Right hindlimb (tissue), 1 donor: ENCODE measurements around the gene AGFG1.
"Not testable (repeated sequence)": the region's sequence is repeated elsewhere in the genome, so short reads cannot be mapped to it uniquely, and the experiment has no call there.

ENCODE experiments used
- DNase-seq: peaks from one replicate; pipeline ENCODE4 v3.0.0-alpha.2; 2018

AGFG1 gene

DNA sequence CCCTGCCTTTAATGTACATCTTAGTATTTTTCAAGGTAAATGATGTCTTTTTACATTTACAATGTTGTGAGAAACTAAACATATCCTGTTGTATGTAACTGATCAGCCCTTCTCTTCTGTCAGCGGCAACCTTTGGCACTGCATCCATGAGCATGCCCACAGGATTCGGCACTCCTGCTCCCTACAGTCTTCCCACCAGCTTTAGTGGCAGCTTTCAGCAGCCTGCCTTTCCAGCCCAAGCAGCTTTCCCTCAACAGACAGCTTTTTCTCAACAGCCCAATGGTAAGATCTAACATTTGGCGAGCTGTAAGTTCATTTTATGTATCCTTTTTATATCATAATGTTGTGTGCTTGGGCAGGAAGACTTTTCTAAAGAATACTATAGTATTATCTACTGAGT is 79.9 kb downstream of the AGFG1 start:
- DNase-seq, result no peak

DNA sequence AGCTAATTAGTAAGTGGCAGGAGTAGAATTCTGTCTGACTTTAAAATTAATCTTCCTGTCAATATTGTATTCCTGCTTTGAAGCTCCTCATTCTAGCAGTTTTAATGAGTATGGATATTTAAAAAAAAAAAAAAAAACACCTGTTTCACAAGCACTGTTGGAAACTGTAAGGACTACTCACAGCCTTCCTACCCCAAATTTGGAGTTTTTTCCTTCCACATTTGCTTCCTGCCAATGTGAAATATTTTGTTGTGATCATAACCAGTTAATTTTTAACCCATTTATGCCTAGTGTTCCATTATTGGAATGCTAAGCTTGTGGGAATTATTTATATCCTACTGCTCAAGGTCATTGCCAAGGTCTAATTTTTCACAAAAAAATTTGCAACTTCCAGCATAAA is 90.6 kb downstream of the AGFG1 start:
- DNase-seq, result no peak

DNA sequence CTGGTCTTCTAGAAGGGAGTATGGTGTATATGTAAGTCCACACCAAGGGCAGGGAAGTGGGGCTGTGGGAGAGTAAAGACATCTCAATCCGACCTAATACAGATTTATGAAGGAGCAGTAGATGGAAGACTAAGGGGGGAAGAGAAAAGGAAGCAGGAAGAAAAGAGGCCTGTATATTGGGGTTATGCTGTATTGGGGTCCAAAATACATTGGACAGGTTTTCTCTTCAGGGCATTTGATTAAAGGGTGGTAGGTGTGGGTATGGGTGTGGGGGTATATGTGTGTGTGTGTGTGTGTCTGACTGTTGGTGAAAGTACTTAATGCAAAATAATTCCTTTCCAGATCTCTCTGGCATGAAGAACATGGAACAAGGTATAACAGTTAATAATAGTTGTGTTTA is 93.1 kb downstream of the AGFG1 start:
- DNase-seq, result no peak

DNA sequence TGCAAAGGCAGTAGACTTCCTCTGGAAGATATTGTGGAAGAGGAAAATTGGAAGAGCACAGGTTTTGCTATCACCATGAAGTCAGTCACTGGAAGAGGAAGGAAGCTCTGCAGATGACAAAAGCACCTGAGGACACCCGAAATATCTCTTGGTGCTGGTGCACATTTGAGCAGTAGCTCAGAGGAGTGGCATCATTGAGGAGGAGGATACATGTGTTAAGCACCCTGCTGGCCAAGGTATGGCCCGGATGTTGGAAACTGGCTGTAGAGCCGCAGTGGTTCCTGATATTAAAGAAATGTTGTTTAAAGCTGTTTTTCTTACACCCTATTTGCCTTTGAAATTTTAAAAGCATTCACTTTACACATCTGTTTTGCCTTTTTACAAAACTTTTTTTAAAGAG is 94.1 kb downstream of the AGFG1 start:
- no peak for DNase-seq

DNA sequence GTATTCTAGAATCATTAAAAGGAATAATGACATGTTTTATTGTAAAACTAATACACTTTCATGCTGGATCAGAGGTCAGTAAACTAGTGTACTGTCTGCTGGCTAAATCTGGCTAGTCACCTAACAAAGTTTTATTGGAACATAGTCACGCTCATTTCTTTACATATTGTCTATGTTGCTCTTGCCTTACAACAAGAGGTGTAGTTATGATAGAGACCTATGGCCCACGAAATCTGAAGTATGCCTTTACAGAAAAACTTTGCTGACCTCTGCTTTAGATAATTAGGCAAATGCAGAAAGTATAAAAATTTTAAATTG is 96.9 kb downstream of the AGFG1 start:
- DNase-seq, result no peak

DNA sequence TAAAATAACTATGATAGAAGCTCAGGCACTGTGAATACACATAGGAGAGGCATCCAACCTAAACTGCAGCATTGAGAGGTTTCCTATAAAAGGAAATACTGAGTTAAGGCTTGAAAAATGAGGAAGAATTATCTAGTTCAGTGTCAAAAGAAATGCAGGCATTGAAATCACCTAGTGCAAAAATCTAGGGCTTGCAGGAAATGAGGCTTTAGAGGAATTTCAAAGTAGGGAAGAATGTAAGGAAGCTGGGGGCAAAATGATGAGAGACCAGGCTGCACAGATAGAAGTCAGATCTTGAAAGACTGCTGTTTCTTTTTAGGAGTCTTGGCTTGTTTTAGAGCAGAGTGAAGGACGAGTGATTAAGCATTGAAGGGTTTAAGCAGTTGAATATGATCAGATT is 98.7 kb downstream of the AGFG1 start:
- no peak for DNase-seq

DNA sequence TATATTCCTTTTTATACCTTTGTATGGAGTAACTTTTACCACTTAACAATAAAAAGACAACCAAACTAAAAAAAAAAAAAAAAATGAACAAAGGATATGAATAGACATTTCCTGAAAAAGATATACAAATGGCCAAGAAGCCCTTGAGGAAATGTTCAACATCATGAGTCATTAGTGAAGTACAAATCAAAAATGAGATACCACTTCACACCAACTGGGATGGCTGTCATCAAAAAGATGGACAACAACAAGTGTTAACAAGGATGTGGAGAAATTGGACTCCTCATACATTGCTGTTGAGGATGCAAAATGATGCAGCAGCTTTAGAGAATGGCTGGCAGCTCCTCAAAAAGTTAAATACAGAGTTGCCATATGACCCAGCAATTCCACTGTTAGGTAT is 104.2 kb downstream of the AGFG1 start:
- DNase-seq, result no peak

DNA sequence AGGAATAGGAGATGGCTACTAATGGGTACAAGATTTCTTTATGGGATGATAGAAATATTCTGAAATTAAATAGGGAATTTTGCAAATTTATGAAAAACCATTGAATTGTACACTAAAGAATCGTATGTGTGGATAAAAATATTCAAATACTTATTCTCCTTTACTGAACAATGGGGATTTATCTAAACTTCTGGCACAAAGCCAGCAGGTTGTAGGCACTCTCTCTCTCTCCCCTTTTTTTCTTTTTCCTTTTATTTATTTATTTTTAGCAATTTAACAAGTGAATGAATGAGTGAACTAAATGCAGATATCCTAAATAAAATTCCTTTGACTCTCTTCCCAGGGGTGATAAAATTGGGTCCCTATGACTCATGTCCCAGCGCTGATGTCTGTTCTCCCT is 104.9 kb downstream of the AGFG1 start:
- DNase-seq, result no peak

DNA sequence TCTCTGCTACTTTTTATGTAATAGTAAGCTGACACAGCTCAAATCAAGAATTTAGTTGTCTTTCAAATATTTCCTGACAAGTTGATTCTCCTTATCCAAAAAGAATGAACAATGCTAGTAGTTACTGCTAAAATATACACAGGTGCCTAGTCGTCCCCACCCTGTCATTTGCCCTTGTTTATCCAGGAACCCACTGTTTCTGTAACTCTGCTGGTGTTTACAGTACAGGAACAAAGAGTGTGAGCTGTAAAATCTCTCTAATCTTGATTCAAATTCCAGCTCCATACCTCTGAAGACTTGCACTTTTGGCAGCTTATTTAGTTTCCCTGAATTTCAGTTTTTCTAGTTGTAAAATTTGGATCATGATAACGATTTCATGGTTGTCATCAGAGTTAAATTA is 105.6 kb downstream of the AGFG1 start:
- no peak for DNase-seq

DNA sequence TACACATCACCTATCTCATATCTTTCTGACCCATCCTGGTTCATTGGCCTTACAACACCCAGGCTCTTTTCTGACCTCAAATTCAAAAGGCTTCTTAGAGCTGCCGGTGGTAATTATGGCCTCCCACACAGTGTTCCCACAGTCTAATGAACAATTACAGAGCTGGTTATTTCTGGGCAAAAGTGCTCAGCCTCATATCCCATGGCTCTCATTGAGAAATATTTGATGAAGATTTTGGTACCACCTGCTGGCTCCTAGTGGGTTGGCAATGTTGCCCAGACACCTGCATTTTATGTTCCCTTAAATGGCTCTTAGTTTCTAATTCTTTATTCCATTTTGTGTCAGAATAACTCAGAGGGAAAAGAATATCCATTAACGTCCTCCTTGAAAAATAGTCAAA is 106.7 kb downstream of the AGFG1 start:
- DNase-seq, result no peak

DNA sequence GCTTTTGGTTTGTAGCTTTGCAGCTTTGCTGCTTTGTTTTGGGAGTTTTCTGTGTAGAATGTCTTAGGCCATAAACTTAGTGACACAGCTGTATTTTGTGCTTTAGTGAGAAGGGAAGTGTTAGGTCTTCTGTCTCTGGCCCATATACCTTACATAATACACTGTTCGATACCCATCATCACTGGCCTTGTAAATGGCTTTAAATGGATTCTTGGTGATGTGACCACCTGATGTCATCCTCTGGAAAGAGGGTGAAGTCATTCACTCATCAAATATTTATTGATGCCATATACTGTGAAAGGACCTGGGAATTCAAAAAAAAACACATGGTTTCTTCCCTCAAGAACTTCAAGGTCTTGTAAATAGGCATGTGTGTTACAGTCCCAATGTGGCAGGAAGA is 107.8 kb downstream of the AGFG1 start:
- no peak for DNase-seq

DNA sequence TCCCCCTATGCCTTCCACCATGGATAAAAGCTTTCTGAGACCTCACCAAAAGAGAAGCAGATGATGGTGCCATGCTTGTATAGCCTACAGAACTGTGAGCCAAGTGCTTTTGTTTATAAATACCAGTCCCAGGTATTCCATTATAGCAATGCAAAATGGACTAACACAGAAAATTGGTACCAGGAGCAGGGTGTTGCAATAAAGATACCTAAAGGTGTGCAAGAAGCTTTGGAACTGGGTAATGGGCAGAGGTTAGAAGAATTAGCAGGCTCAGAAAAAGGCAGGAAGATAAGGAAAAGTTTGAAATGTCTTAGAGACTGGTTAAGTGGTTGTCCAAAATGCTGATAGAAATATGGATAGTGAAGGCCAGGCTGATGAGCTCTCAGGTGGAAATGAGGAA is 110.4 kb downstream of the AGFG1 start:
- no peak for DNase-seq

DNA sequence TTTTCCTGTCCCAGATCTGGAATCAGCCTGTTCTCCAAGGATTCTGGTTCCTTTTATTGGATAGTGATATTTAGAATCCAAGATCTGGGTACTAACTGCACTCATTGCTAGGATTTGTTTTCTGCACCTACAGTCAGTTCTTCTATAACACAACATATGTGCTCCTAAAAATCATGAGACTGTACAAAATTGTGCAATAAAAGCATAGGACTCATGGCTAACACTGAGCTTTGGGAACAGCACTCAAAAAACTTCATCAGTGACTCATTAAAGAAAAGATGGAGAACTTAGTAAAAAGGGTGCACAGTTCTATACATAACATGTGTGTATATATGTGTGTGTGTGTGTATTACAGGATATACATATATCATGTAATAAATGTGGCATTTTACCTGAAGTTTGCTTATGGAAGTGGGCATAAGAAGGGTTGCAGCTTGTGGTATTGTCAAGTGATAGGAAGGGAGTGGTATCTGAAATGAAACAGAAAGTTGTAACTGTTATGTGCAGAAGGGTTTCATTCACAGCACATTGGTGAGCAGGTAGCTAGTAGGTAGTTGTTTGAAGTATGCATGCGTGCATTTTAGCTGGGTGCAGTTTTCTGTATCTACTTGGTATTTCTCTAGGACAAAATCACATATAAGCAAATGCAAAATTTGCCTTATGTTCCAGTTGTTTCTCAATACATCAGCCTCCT is 120.9 kb downstream of the AGFG1 start:
- no peak for DNase-seq

DNA sequence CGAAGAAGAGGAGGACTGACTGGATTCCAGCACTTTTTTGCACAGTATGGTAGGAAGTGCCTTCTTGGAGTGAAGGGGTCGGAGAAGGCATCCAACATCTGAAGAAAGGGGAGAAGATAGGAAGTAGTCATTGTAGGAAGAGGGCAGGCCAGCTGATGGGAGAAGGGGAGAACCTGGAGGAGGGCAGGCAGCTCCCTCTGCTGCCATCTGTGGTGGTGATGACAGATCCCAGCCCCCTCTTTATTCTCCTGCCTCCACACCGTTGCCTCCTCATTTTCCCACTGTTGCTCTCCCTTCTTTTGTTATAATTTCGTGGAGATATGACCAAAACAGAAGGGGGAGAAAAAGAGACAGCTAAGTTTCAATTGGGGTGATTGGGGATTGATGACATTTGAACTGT is 123.8 kb downstream of the AGFG1 start:
- DNase-seq, result no peak

DNA sequence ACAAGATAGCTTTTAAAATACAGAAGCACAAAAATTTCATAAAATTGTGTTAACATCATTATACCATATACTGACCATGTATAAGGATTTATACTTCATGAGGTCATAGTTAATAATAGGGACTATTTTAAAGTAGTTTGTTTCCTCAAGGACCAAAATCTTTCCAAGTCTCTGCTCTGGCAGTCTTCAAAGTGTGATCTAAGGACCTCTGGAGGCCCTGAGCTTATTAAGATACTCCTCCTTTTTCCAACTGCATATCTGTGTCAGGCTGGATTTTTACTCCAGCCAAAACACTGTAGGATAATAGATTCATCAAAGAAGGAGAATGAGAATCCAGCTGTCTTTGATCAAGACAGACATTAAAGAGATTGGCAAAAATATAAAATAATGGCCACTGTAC is 125.1 kb downstream of the AGFG1 start:
- no peak for DNase-seq

DNA sequence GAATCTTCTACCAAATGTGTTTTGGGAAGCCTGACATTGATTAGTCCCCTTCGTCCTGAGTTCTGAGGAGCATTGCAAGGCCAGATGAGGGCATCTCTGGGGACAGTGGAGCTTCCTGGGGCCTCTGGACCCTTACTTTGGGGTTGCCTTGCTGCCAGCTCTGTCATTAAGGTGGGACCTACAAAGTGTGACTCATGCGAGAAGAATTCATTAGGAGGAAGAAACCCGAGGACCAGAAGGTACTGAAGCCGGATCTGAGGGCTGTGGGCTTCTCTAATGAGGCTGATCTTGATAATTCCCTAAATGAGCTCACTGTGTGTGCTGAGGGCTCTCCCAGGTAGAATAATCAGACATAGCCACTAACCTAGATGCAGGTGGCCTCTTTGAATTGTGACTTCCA is 126.0 kb downstream of the AGFG1 start:
- no peak for DNase-seq

DNA sequence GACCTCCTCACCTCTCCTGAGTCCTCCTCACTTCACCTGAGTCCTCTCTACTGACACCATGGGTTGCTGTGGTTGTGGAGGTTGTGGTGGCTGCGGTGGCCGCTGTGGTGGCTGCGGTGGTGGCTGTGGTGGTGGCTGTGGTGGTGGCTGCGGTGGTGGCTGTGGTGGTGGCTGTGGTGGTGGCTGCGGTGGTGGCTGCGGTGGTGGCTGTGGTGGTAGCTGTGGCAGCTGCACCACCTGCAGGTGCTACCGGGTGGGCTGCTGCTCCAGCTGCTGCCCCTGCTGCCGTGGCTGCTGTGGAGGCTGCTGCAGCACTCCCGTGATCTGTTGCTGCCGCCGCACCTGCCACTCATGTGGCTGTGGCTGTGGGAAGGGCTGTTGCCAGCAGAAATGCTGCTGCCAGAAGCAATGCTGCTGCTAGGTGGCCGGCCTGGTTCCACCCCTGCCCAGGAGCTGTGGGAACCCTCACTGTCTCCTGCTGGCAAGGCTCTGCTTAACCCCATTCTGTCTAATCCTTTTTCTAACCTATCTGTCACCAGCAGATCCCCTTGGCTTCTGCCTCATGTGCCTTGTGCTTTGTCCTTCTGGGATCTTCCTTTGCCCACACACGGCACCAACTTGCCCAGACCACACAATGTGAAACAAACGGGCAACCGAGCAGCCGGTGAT is 127.0 kb downstream of the AGFG1 start, which contains the start of gene SCYGR2:
Gene SCYGR2, plus strand, starts transcription at position 59 of the 669 bp plus-strand sequence. Its CDS starts 0 bp downstream, at position 59.
- DNase-seq, result not testable (repeated sequence)

DNA sequence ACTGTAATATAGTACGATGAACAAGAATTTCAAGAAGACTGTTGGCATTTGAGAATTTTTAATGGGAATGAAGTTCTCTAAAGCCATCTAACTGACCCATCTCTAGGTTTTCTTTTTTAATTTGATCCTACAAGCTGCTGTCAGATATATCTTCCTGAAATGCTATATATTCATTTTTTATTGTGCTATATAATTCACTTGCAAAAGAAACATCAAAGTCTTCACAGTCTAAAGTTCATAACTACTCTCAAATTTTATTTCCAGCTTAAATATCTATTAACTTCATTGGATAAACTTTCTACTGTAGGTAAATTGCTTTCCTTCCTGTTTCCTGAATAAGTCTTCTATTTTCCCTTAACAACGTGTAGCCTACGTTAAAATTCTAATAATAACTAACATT is 130.4 kb downstream of the AGFG1 start:
- DNase-seq, result no peak

DNA sequence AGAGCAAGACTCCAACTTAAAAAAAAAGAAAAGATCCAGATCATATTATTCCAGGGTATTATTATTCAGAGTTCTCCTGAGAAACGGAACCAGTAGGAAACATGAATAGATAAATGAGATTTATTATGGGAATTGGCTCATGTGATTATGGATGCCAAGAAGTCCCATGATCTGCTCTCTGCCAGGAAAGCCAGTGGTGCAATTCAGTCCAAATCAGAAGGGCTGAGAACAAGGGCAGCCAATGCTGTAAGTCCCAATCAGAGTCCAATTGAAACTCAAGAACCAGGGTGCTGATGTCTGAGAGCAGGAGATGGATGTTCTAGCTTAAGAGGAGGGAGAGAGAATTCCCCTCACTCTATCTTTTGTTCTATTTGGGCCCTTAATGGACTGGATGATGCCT is 134.5 kb downstream of the AGFG1 start:
- no peak for DNase-seq

DNA sequence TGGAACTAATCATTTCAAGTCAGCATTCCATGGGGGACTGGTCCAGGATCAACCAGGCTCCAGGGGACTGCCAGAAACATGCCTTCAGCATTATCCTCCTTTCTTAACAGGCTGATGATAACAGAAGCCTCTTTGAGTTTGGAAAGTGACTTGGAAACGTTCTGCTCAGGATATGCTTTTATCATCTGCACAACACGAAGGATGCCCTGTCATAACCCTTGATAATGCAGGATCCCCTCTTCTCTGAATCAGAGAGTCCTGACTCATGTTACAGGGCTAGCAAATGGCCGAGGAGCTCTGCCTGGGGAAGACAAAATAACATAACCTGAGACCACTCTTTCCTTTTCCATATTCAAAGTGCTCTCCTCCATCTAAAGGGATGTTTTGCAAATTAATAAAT is 136.0 kb downstream of the AGFG1 start:
- no peak for DNase-seq

DNA sequence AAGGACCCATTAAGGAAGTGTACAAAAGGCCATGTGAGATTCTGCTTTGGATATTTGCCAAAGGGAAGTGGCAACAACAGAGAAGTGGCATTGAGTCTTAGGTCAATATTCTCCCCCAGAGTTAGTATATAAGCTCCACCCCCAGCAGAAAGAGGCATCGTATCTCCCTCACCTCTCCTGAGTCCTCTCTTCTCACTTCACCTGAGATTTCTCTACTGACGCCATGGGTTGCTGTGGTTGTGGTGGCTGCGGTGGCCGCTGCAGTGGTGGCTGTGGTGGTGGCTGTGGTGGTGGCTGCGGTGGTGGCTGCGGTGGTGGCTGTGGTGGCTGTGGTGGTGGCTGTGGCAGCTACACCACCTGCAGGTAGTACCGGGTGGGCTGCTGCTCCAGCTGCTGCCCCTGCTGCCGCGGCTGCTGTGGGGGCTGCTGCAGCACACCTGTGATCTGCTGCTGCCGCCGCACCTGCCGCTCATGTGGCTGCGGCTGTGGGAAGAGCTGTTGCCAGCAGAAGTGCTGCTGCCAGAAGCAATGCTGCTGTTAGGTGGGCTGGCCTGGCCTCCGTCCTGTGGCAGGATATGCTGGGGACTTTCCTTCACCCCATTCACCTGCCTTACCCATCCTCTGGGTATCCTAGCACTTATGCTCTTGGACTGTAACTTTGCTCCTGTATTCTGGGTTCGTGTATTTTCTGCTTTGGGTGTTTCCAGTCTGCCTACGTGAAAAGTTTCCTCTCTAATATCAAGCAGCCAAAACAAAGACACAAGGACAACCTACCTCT is 136.8 kb downstream of the AGFG1 start:
- no peak for DNase-seq

DNA sequence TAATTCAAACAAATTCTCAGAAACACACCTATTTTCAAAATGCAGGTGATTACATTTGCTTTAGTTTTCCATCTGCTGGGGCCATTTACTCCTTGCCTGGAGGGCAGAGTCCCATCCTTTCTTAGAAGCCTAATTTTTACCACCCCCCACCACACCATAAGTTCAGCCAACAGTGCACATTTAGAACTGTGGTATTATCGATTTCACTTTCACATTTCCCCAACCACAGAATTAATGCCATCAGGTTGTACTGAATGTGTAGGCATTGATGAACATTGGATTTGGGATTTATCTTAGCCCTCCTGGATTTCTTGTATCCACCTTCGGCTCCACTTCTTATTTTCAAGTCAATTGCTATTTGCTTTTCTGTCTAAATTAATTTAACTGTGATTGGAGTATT is 138.2 kb downstream of the AGFG1 start:
- no peak for DNase-seq
